GM19023 (cell line): Measurements from ENCODE around the gene ITGA11.

Experiments used
- ATAC-seq: cut with Tn5 transposase; IDR thresholded peaks from one replicate; pipeline ENCODE4 v1.9.1; 2021; ENCODE audit warnings: mild to moderate bottlenecking, moderate library complexity; ENCODE audit not compliant: unreplicated experiment

ITGA11 gene

DNA sequence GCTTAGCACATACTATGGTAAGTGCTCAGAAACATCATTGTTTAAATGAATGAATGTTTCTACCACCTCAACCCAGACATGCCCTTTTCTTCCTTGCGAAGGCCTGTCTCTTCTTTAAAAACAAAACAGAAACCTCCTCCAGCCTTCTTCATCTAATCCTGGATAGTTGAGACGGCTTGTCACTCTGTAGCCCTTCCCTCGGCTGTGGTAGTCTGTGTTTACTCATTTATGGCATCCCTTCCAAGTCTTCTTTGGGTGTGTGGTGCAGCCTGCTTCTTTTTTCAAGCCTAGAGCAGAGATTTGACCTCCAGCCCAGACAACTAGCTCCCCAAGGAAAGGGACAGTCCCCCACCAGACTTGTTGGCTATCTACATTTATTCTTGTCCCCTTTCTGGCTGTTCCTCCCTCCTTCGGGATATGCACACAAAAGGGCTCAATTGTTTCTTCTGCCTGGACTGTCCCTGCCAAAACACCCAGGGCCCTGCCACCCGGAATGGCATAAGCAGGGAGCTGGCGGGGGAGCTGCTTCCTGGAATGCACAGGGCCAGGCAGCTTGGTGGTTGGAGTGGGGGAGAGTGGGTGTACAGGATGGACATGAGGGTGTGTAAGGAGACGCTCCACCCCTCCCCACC, 67.8 kb downstream of the ITGA11 start:
- ATAC-seq = no peak

DNA sequence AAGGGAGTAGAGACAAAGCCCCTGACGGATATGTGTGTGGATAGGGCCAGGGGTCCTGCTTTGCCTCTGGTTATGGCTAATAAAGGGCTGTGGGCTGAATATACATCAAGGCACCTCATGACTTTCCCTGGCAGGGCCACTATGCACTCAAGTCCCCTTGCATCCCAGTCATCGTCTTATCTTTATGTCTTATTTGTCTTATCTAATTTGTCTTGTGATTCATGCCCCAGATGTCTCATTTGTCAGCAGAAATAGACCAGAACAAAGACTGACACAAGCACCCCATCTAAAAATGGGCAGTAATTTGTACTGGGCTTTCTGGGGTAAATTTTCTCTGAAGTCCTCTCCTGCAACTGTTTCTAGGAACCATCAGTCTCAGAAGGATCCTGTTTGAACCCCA, 68.6 kb downstream of the ITGA11 start:
- ATAC-seq = no peak

DNA sequence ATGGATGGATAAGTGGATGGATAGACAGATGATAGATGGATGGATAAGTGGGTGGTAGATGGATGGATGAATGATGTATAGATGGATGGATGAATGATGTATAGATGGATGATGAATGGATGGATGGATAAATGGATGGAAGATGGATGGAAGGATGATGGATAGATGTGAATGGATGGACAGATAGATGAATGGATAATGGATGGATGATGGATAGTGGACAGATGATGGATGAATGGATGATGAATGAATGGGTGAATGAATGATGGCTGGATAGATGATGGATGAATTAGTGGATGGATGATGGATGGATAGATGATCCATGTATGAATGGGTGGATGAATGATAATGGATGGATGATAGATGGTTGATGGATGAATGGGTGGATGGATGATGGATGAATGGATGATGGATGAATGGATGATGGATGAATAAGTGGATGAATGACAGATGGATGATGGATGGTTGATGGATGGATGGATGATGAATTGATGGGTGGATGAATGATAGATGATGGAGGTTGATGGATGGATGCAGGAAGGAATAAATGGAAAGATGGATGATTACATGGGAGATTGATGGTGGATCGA, 69.3 kb downstream of the ITGA11 start:
- ATAC-seq = no peak

- no peak for ATAC-seq
Measured at GRCh38 chr15:68360721-68361120, 71.2 kb downstream of the ITGA11 start.

GRCh38 chr15:68356778-68357177, 75.2 kb downstream of the ITGA11 start:
- ATAC-seq = no peak

DNA sequence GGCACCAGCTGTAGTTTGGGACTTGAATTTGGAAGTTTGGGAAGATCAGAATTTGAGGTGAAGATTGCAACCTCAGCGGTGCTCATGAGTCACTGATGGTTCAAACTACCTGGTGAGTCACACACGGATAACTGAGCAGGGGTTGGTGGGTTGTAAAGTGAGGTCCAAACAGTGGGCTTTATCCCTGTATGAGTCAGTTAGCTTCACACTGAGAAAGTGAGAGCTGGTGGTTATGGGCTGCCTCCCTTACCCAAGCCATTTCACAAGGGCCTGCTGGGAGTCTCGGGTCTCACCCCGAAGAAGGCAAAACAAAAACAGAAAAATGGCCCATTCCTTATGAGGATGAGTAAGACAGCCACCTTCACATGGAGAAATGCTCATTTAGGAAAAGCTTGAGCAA, 77.0 kb downstream of the ITGA11 start:
- no peak for ATAC-seq

DNA sequence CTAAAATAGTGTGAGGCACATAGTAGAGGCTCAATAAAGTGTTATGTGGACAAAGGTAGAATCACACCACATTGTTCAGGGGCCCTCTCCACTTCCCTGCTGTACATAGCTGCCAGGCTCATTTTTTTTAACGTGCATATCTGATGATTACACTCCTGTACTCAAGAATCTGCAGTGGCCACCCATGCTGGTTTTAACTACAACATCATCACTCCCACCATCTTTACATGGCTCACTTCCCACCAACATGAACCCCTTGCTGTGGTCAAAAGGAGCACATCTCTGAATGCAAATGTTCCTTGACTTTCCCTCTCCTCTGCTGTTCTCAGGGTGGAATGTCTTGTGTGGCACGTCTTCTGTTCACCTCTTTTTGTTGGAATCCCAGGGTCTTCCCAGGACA, 77.7 kb downstream of the ITGA11 start:
- no peak for ATAC-seq

- ATAC-seq = no peak
Measured at GRCh38 chr15:68353421-68354135, 78.4 kb downstream of the ITGA11 start.

- no peak for ATAC-seq
Measured at GRCh38 chr15:68352401-68353062, 79.4 kb downstream of the ITGA11 start.

DNA sequence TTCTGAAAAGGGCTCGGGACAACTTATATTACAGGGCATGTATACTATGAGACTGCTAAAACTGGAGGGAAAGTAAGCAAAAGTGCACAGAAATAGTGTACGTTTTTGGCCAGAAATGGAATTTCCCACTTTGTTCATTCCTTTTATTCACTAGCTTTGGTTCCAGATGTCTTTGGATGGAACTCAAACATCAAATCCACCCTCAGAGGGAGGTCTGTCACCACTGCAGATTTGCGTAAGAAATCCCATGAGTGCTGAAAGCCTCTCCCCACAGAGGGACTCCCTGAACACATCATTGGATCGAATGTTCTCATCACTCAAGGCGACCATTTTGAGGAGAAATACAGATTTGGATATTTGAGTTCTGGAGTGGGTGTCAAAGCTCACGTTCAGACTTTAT, 82.8 kb downstream of the ITGA11 start:
- no peak for ATAC-seq

- no peak for ATAC-seq
Measured at GRCh38 chr15:68348606-68349005, 83.4 kb downstream of the ITGA11 start.

DNA sequence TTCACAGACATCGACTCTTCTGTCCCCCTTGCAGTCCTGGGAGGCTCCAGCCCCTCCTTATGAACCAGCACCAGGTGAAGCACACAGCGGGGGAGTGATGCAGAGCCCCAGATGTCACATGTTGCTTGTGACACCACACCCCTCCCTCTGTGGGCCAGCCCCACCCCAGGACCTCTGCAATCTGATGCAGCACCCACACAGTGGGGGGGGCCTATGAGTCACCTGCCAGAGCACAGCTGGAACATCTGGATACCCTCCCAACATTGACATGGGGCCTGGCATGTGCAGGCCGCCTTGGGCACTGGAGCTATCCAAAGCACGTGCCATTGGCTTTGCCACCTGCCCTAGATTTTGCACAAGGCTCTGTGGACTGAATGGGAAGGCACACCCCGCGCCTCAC, 83.9 kb downstream of the ITGA11 start:
- ATAC-seq = no peak

DNA sequence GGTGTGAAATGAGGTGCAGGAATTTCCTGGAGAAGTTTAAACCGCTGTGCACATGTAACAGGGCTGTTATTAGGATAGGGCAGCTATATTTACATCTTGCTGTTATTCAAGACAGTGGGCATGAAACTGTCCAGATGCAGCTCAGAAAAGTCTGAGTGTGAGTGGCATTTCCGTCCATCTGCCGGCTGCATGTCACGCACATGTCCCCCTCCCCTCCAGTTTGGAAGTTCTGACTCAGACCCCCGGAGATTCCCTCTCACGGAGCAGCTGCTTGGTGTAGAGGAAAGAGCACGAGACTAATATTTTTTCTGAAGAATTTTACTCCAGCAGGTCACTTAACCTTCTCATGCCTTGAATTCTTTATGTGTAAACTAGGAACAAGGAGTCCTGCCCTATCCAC, 84.6 kb downstream of the ITGA11 start:
- no peak for ATAC-seq

GRCh38 chr15:68346979-68347378, 85.0 kb downstream of the ITGA11 start:
- no peak for ATAC-seq

- ATAC-seq = no peak
Measured at GRCh38 chr15:68345481-68345880, 86.5 kb downstream of the ITGA11 start.

GRCh38 chr15:68344600-68344999, 87.4 kb downstream of the ITGA11 start:
- no peak for ATAC-seq

GRCh38 chr15:68343579-68344225, 88.3 kb downstream of the ITGA11 start:
- no peak for ATAC-seq

- no peak for ATAC-seq
Measured at GRCh38 chr15:68341760-68342725, 89.9 kb downstream of the ITGA11 start.

- ATAC-seq = no peak
Measured at GRCh38 chr15:68340726-68341671, 91.0 kb downstream of the ITGA11 start.
